Glutamatergic neuron (in vitro differentiated cells): Measurements from ENCODE around the gene PNPLA7. TPM values are rescaled to one million over a fixed set of nuclear protein-coding genes. Genes with fewer than 3 reads are reported as not detected.
"Not testable (repeated sequence)": the region's sequence is repeated elsewhere in the genome, so short reads cannot be mapped to it uniquely, and the experiment has no call there.

Experiments used
- DNase-seq: peaks from one replicate; pipeline ENCODE4 v3.0.0; 2022
- H3K27ac Mint-ChIP-seq: one replicate; pipeline ENCODE4 v1.8.0; 2020; ENCODE audit warnings: mild to moderate bottlenecking, mixed read lengths, inconsistent platforms; ENCODE audit not compliant: unreplicated experiment
- H3K27me3 Mint-ChIP-seq: one replicate; pipeline ENCODE4 v1.8.0; 2020; ENCODE audit warnings: mild to moderate bottlenecking, moderate library complexity, mixed read lengths, inconsistent platforms; ENCODE audit not compliant: unreplicated experiment
- H3K36me3 Mint-ChIP-seq: one replicate; pipeline ENCODE4 v1.8.0; 2020; ENCODE audit warnings: mild to moderate bottlenecking, mixed read lengths, inconsistent platforms; ENCODE audit not compliant: unreplicated experiment
- H3K4me1 Mint-ChIP-seq: one replicate; pipeline ENCODE4 v1.8.0; 2020; ENCODE audit warnings: mild to moderate bottlenecking, low read depth, mixed read lengths, inconsistent platforms; ENCODE audit not compliant: unreplicated experiment
- H3K4me3 Mint-ChIP-seq: one replicate; pipeline ENCODE4 v1.8.0; 2020; ENCODE audit warnings: mild to moderate bottlenecking, mixed read lengths, inconsistent platforms; ENCODE audit not compliant: unreplicated experiment
- H3K9me3 Mint-ChIP-seq: one replicate; pipeline ENCODE4 v1.8.0; 2020; ENCODE audit warnings: mild to moderate bottlenecking, moderate library complexity, mixed read lengths, inconsistent platforms; ENCODE audit not compliant: unreplicated experiment
- total RNA-seq: library from RNA; stranded (reverse); fragmentation: NEBNext Ultra II Directional; extraction: Animal tissue kit (Norgen Biotek cat#: 25700); gene quantifications from one replicate; pipeline ENCODE4 v1.2.1, GENCODE V29; 2021; ENCODE audit not compliant: unreplicated experiment
- TF ChIP-seq, protein P1 (sequence below): fragments of 200-600 bp; sonication (generic); IDR thresholded peaks from one replicate; pipeline ENCODE4 v1.5.0; 2021; ENCODE audit not compliant: partially characterized antibody, unreplicated experiment

Gene PNPLA7
- total RNA-seq, 1 donor from 2014 or later: 6.7 TPM

- Mint-ChIP-seq H3K4me3 (no peak overlapping the region), H3K36me3 (peaks cover 30% of the 10 kb centered on the region), H3K27me3 (peaks cover 8% of the 10 kb centered on the region), H3K9me3 (peaks cover 15% of the 10 kb centered on the region), H3K4me1 (peaks cover 1% of the 10 kb centered on the region), H3K27ac (no peak overlapping the region)
- no peak for DNase-seq
- TF ChIP-seq, protein P1, sequence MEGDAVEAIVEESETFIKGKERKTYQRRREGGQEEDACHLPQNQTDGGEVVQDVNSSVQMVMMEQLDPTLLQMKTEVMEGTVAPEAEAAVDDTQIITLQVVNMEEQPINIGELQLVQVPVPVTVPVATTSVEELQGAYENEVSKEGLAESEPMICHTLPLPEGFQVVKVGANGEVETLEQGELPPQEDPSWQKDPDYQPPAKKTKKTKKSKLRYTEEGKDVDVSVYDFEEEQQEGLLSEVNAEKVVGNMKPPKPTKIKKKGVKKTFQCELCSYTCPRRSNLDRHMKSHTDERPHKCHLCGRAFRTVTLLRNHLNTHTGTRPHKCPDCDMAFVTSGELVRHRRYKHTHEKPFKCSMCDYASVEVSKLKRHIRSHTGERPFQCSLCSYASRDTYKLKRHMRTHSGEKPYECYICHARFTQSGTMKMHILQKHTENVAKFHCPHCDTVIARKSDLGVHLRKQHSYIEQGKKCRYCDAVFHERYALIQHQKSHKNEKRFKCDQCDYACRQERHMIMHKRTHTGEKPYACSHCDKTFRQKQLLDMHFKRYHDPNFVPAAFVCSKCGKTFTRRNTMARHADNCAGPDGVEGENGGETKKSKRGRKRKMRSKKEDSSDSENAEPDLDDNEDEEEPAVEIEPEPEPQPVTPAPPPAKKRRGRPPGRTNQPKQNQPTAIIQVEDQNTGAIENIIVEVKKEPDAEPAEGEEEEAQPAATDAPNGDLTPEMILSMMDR: no peak
Measured at GRCh38 chr9:137474271-137474670, 75.9 kb downstream of the PNPLA7 start.

GRCh38 chr9:137470785-137471184 lies 79.4 kb downstream of the PNPLA7 start:
- Mint-ChIP-seq H3K9me3 (peaks cover 16% of the 10 kb centered on the region), H3K27me3 (peaks cover 10% of the 10 kb centered on the region), H3K27ac (no peak overlapping the region), H3K4me1 (peaks cover 2% of the 10 kb centered on the region), H3K36me3 (peaks cover 29% of the 10 kb centered on the region), H3K4me3 (peak overlapping the region; percentile 1)
- TF ChIP-seq, protein P1: no peak
- DNase-seq: no peak

- Mint-ChIP-seq H3K4me1 (peaks cover 2% of the 10 kb centered on the region), H3K27ac (no peak overlapping the region), H3K9me3 (peaks cover 12% of the 10 kb centered on the region), H3K27me3 (peaks cover 7% of the 10 kb centered on the region), H3K36me3 (peaks cover 13% of the 10 kb centered on the region), H3K4me3 (no peak overlapping the region)
- TF ChIP-seq, protein P1: no peak
- DNase-seq: no peak
Measured at GRCh38 chr9:137467896-137468295, 82.3 kb downstream of the PNPLA7 start.

GRCh38 chr9:137467161-137467581 lies 83.0 kb downstream of the PNPLA7 start:
- no peak for DNase-seq
- no peak overlapping the region for H3K4me3 Mint-ChIP-seq
- no peak overlapping the region for H3K27ac Mint-ChIP-seq
- peaks cover 2% of the 10 kb centered on the region for H3K4me1 Mint-ChIP-seq
- peaks cover 10% of the 10 kb centered on the region for H3K36me3 Mint-ChIP-seq
- peaks cover 7% of the 10 kb centered on the region for H3K27me3 Mint-ChIP-seq
- H3K9me3 Mint-ChIP-seq: peaks cover 9% of the 10 kb centered on the region
- TF ChIP-seq, protein P1: no peak

GRCh38 chr9:137466389-137467085 lies 83.7 kb downstream of the PNPLA7 start:
- peak overlapping the region; percentile 60 for H3K4me3 Mint-ChIP-seq
- H3K9me3 Mint-ChIP-seq, DNase-seq, H3K4me1 Mint-ChIP-seq, H3K27ac Mint-ChIP-seq, H3K36me3 Mint-ChIP-seq, H3K27me3 Mint-ChIP-seq: not testable (repeated sequence)
